ENCODE measurements around the gene CHTOP.

The CHTOP gene

GRCh38 chr1:153688736-153689328 lies 55.0 kb downstream of the CHTOP start:
- ChIA-PET CTCF (interaction anchor here (1.4 kb wide), 1 partner anchor 11 kb away, joined by 5 read pairs; the partner anchor contains the start of gene NPR1), POLR2A (no interaction called here)
- H3K4me1 ChIP-seq (ENCODE audit: control extremely low read depth in 1 of 4, control insufficient read depth in 4 of 4, insufficient read depth in 4 of 4, low read length in 3 of 4) = no peaks in the 10 kb centered on the region
- DNase-seq = no peak
- H3K9me3 ChIP-seq (ENCODE audit: control extremely low read depth in 1 of 5, control insufficient read depth in 4 of 5, insufficient read depth in 2 of 5, low read depth in 1 of 5, low read length in 4 of 5) = no peaks in the 10 kb centered on the region
- WGBS (ENCODE audit: insufficient coverage) = 90% methylated on average over 17 of the region's 18 CpGs
- H3K27me3 ChIP-seq (replicated peaks in 2 of 5; ENCODE audit: control insufficient read depth in 4 of 5, insufficient read depth in 5 of 5, low read length in 4 of 5) = no peaks in the 10 kb centered on the region
- H3K36me3 ChIP-seq (ENCODE audit: control insufficient read depth in 4 of 4, insufficient read depth in 4 of 4, low read length in 3 of 4) = no peaks in the 10 kb centered on the region
- no peak overlapping the region for H3K27ac ChIP-seq (ENCODE audit: insufficient read depth in 1 of 2, low read depth in 1 of 2, low read length in 2 of 2, poor library complexity in 1 of 2, severe bottlenecking in 2 of 2)
- H3K4me3 ChIP-seq (ENCODE audit: control insufficient read depth in 1 of 7, extremely low read depth in 1 of 7, insufficient read depth in 4 of 7, low read depth in 2 of 7, low read length in 6 of 7) = no peak overlapping the region

DNA sequence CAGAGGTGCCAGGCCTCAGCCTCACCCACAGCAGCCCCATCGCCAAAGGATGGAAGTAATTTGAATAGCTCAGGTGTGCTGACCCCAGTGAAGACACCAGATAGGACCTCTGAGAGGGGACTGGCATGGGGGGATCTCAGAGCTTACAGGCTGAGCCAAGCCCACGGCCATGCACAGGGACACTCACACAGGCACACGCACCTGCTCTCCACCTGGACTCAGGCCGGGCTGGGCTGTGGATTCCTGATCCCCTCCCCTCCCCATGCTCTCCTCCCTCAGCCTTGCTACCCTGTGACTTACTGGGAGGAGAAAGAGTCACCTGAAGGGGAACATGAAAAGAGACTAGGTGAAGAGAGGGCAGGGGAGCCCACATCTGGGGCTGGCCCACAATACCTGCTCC lies 59.6 kb downstream of the CHTOP start:
- WGBS (ENCODE audit: insufficient coverage) = no CpG with 5 or more reads among the region's 4 CpGs
- CTCF ChIA-PET = no interaction called here
- H3K9me3 ChIP-seq (ENCODE audit: control extremely low read depth in 1 of 5, control insufficient read depth in 4 of 5, insufficient read depth in 2 of 5, low read depth in 1 of 5, low read length in 4 of 5) = no peaks in the 10 kb centered on the region

More for the DNA sequence above, 59.6 kb downstream of the CHTOP start:
- no peaks in the 10 kb centered on the region for H3K36me3 ChIP-seq (ENCODE audit: control insufficient read depth in 4 of 4, insufficient read depth in 4 of 4, low read length in 3 of 4)
- no peak overlapping the region for H3K4me3 ChIP-seq (ENCODE audit: control insufficient read depth in 1 of 7, extremely low read depth in 1 of 7, insufficient read depth in 4 of 7, low read depth in 2 of 7, low read length in 6 of 7)
- H3K27ac ChIP-seq (ENCODE audit: insufficient read depth in 1 of 2, low read depth in 1 of 2, low read length in 2 of 2, poor library complexity in 1 of 2, severe bottlenecking in 2 of 2) = no peak overlapping the region
- no peaks in the 10 kb centered on the region for H3K27me3 ChIP-seq (replicated peaks in 2 of 5; ENCODE audit: control insufficient read depth in 4 of 5, insufficient read depth in 5 of 5, low read length in 4 of 5)
- no peak for DNase-seq
- POLR2A ChIA-PET = no interaction called here
- peaks cover 0 to 11% (median 9%) of the 10 kb centered on the region in 4 experiments for H3K4me1 ChIP-seq (ENCODE audit: control extremely low read depth in 1 of 4, control insufficient read depth in 4 of 4, insufficient read depth in 4 of 4, low read length in 3 of 4)
